KMS-11 (cell line): ENCODE results near the gene ATP1A3.

Source experiments
- H2AFZ ChIP-seq: fragments of 200-600 bp; sonication (generic); 2 replicates; pipeline ENCODE4 v1.6.1; 2016; ENCODE audit warnings: antibody characterized with exemption, mixed run types, low read depth
- H3K27ac ChIP-seq: fragments of 200-600 bp; sonication (generic); 2 replicates; pipeline ENCODE4 v1.6.1; 2016; ENCODE audit warnings: mild to moderate bottlenecking, mixed run types
- H3K27me3 ChIP-seq: fragments of 200-600 bp; sonication (generic); 2 replicates; pipeline ENCODE4 v1.6.1; 2017; ENCODE audit warnings: mild to moderate bottlenecking, low read depth, mixed run types, moderate library complexity; ENCODE audit not compliant: insufficient read depth
- H3K36me3 ChIP-seq: fragments of 200-600 bp; sonication (generic); 2 replicates; pipeline ENCODE4 v1.6.1; 2017; ENCODE audit warnings: mild to moderate bottlenecking, mixed run types; ENCODE audit not compliant: insufficient read depth
- H3K4me1 ChIP-seq: fragments of 200-600 bp; sonication (generic); 2 replicates; pipeline ENCODE4 v1.6.1; 2016; ENCODE audit warnings: mild to moderate bottlenecking, low read depth, mixed run types; ENCODE audit not compliant: poor library complexity, severe bottlenecking
- H3K4me2 ChIP-seq: fragments of 200-600 bp; sonication (generic); 2 replicates; pipeline ENCODE4 v1.7.0; 2016; ENCODE audit warnings: mild to moderate bottlenecking, mixed run types
- H3K4me3 ChIP-seq: fragments of 200-600 bp; sonication (generic); IDR thresholded peaks from 2 replicates; pipeline ENCODE4 v1.6.1; 2017; ENCODE audit warnings: low read depth, low read length, mixed read lengths; ENCODE audit not compliant: insufficient read depth
- H3K79me2 ChIP-seq: fragments of 200-600 bp; sonication (generic); 2 replicates; pipeline ENCODE4 v1.6.1; 2016; ENCODE audit warnings: low read depth, mixed run types; ENCODE audit not compliant: insufficient read depth
- H3K9ac ChIP-seq: fragments of 200-600 bp; sonication (generic); 2 replicates; pipeline ENCODE4 v1.6.1; 2016; ENCODE audit warnings: mild to moderate bottlenecking, mixed run types
- H4K20me1 ChIP-seq: fragments of 200-600 bp; sonication (generic); 2 replicates; pipeline ENCODE4 v1.6.1; 2016; ENCODE audit warnings: mild to moderate bottlenecking, mixed run types; ENCODE audit not compliant: insufficient read depth
- CTCF ChIP-seq: fragments of 200-600 bp; sonication (generic); conservative IDR thresholded peaks from 2 replicates; pipeline ENCODE4 v1.6.1; 2017; ENCODE audit warnings: low read depth, mild to moderate bottlenecking, antibody characterized with exemption, low read length, moderate library complexity, mixed read lengths

Gene ATP1A3

GRCh38 chr19:41930322-41930722 is 63.7 kb downstream of the ATP1A3 start:
- H4K20me1 ChIP-seq, result no peaks in the 10 kb centered on the region
- no peaks in the 10 kb centered on the region for H3K4me1 ChIP-seq
- no peak overlapping the region for H3K4me3 ChIP-seq
- no peak overlapping the region for H3K4me2 ChIP-seq
- no peaks in the 10 kb centered on the region for H3K79me2 ChIP-seq
- peaks cover 86% of the 10 kb centered on the region for H3K27me3 ChIP-seq
- H3K9ac ChIP-seq, result no peak overlapping the region
- no peak overlapping the region for H3K27ac ChIP-seq
- no peaks in the 10 kb centered on the region for H3K36me3 ChIP-seq
- TF ChIP-seq CTCF, result no peak
- no peak overlapping the region for H2AFZ ChIP-seq

- no peak overlapping the region for H2AFZ ChIP-seq
- H3K27ac ChIP-seq, result no peak overlapping the region
- no peaks in the 10 kb centered on the region for H3K4me1 ChIP-seq
- no peaks in the 10 kb centered on the region for H3K36me3 ChIP-seq
- H4K20me1 ChIP-seq, result no peaks in the 10 kb centered on the region
- H3K79me2 ChIP-seq, result no peaks in the 10 kb centered on the region
- H3K4me3 ChIP-seq, result no peak overlapping the region
- TF ChIP-seq CTCF, result no peak
- no peak overlapping the region for H3K9ac ChIP-seq
- no peak overlapping the region for H3K4me2 ChIP-seq
- H3K27me3 ChIP-seq, result peaks cover 91% of the 10 kb centered on the region
Measured at GRCh38 chr19:41929536-41930071, 64.4 kb downstream of the ATP1A3 start.

GRCh38 chr19:41928754-41929535 is 65.1 kb downstream of the ATP1A3 start:
- Histone ChIP-seq H3K9ac (no peak overlapping the region), H3K27ac (no peak overlapping the region)

GRCh38 chr19:41928221-41928683 is 65.8 kb downstream of the ATP1A3 start, which contains the start of gene ERFL:
Gene ERFL (minus strand): TSS chr19:41928449. CDS start chr19:41912919, 15,530 bp downstream.
- no peak within 1 kb of the TSS for H3K27ac ChIP-seq
- H3K4me1 ChIP-seq, result no peaks in the 10 kb centered on the region
- H3K27me3 ChIP-seq, result peaks cover 91% of the 10 kb centered on the region
- no peak for TF ChIP-seq CTCF
- no peak within 1 kb of the TSS for H3K4me2 ChIP-seq
- H4K20me1 ChIP-seq, result no peaks in the 10 kb centered on the region
- no peaks in the 10 kb centered on the region for H3K36me3 ChIP-seq
- H3K9ac ChIP-seq, result no peak within 1 kb of the TSS
- H2AFZ ChIP-seq, result no peak within 1 kb of the TSS
- H3K79me2 ChIP-seq, result no peaks in the 10 kb centered on the region
- H3K4me3 ChIP-seq, result no peak within 1 kb of the TSS

More at GRCh38 chr19:41928754-41929535, 65.1 kb downstream of the ATP1A3 start:
- Histone ChIP-seq H3K36me3 (no peaks in the 10 kb centered on the region), H3K4me1 (no peaks in the 10 kb centered on the region), H3K4me2 (no peak overlapping the region), H3K79me2 (no peaks in the 10 kb centered on the region), H2AFZ (no peak overlapping the region), H4K20me1 (no peaks in the 10 kb centered on the region), H3K4me3 (no peak overlapping the region), H3K27me3 (peaks cover 97% of the 10 kb centered on the region)
- TF ChIP-seq CTCF, result no peak
